Smooth muscle cell (in vitro differentiated cells): ENCODE measurements around the gene KRT6B. TPM values are rescaled to one million over a fixed set of nuclear protein-coding genes. Genes with fewer than 3 reads are reported as not detected.

Source experiments
- DNase-seq: peaks from one replicate; lab custom pipeline; 2025; ENCODE audit not compliant: unreplicated experiment; lab: John Stamatoyannopoulos, UW
- H2AFZ ChIP-seq: fragments of 200-600 bp; sonication (generic); 2 replicates; pipeline ENCODE4 v1.6.0; 2016; ENCODE audit warnings: antibody characterized with exemption, low read depth, mild to moderate bottlenecking
- H3F3A ChIP-seq: fragments of 200-600 bp; sonication (generic); 2 replicates; pipeline ENCODE4 v1.6.0; 2017; ENCODE audit warnings: antibody characterized with exemption, low read depth
- H3K27ac ChIP-seq: fragments of 200-600 bp; sonication (generic); 2 replicates; pipeline ENCODE4 v1.5.1; 2016; ENCODE audit warnings: low read depth, mild to moderate bottlenecking
- H3K27me3 ChIP-seq: fragments of 200-600 bp; sonication (generic); 2 replicates; pipeline ENCODE4 v1.6.1; 2016; ENCODE audit warnings: low read depth, mild to moderate bottlenecking
- H3K36me3 ChIP-seq: fragments of 200-600 bp; sonication (generic); 2 replicates; pipeline ENCODE4 v1.5.1; 2016; ENCODE audit warnings: low read depth
- H3K4me1 ChIP-seq: fragments of 200-600 bp; sonication (generic); 2 replicates; pipeline ENCODE4 v1.5.1; 2016; ENCODE audit warnings: low read depth
- H3K4me2 ChIP-seq: fragments of 200-600 bp; sonication (generic); 2 replicates; pipeline ENCODE4 v1.6.0; 2016; ENCODE audit warnings: mild to moderate bottlenecking
- H3K4me3 ChIP-seq: fragments of 200-600 bp; sonication (generic); 2 replicates; pipeline ENCODE4 v1.5.1; 2016; ENCODE audit warnings: mild to moderate bottlenecking
- H3K79me2 ChIP-seq: fragments of 200-600 bp; sonication (generic); 2 replicates; pipeline ENCODE4 v1.6.0; 2016; ENCODE audit warnings: low read depth, mild to moderate bottlenecking
- H3K9ac ChIP-seq: fragments of 200-600 bp; sonication (generic); 2 replicates; pipeline ENCODE4 v1.6.0; 2016; ENCODE audit warnings: low read depth
- H3K9me3 ChIP-seq: fragments of 200-600 bp; sonication (generic); replicated peaks from 2 replicates; pipeline ENCODE4 v1.5.1; 2016; ENCODE audit warnings: low read depth
- H4K20me1 ChIP-seq: fragments of 200-600 bp; sonication (generic); 2 replicates; pipeline ENCODE4 v1.6.0; 2016; ENCODE audit warnings: low read depth
- CTCF ChIP-seq: fragments of 200-600 bp; sonication (generic); IDR thresholded peaks from 2 replicates; pipeline ENCODE4 v1.5.1; 2017; ENCODE audit warnings: borderline replicate concordance, mild to moderate bottlenecking, antibody characterized with exemption; ENCODE audit not compliant: insufficient read depth, poor library complexity, severe bottlenecking
- WGBS: methylation state at CpG from one replicate; pipeline ENCODE4 v1.1.7; 2016; ENCODE audit warnings: low lambda C conversion rate; 5-methylcytosine and 5-hydroxymethylcytosine counted together
- polyA plus RNA-seq: library from polyadenylated mRNA; unstranded; fragments of >200 nt; fragmentation: Nextera tagmentation; extraction: Ambion mirVana; gene quantifications from 2 replicates; pipeline ENCODE4 v1.2.1, GENCODE V29; 2016
- total RNA-seq: library from RNA; depleted of rRNA; stranded (reverse); fragments of >200 nt; gene quantifications from 2 replicates; pipeline ENCODE4 v1.2.3, GENCODE V29; 2014

KRT6B gene
- total and polyA plus RNA-seq, 2 experiments from 2014 or later, result 248 to 336 TPM

- Histone ChIP-seq H3K4me1 (peaks cover 16% of the 10 kb centered on the region), H3K27me3 (peaks cover 10% of the 10 kb centered on the region), H3K79me2 (no peaks in the 10 kb centered on the region), H3K36me3 (no peaks in the 10 kb centered on the region), H2AFZ (no peak overlapping the region), H3K27ac (no peak overlapping the region), H3K4me2 (no peak overlapping the region), H3F3A (peaks cover 5% of the 10 kb centered on the region), H3K9me3 (no peaks in the 10 kb centered on the region), H4K20me1 (no peaks in the 10 kb centered on the region), H3K4me3 (no peak overlapping the region), H3K9ac (no peak overlapping the region)
- no peak for TF ChIP-seq CTCF
- 96% methylated on average over 6 of the region's 6 CpGs for WGBS
- no peak for DNase-seq
Measured at GRCh38 chr12:52446367-52447045, 5.4 kb downstream of the KRT6B start.

- no peak overlapping the region for H3K4me2 ChIP-seq
- WGBS, result 79% methylated on average over 3 of the region's 3 CpGs
- no peaks in the 10 kb centered on the region for H3K79me2 ChIP-seq
- no peaks in the 10 kb centered on the region for H3K9me3 ChIP-seq
- H3F3A ChIP-seq, result peaks cover 5% of the 10 kb centered on the region
- DNase-seq, result no peak
- TF ChIP-seq CTCF, result no peak
- H3K27ac ChIP-seq, result no peak overlapping the region
- H2AFZ ChIP-seq, result no peak overlapping the region
- no peak overlapping the region for H3K4me3 ChIP-seq
- no peaks in the 10 kb centered on the region for H4K20me1 ChIP-seq
- no peak overlapping the region for H3K9ac ChIP-seq
- H3K36me3 ChIP-seq, result no peaks in the 10 kb centered on the region
- peaks cover 22% of the 10 kb centered on the region for H3K4me1 ChIP-seq
- peaks cover 10% of the 10 kb centered on the region for H3K27me3 ChIP-seq
Measured at GRCh38 chr12:52445876-52446275, 6.1 kb downstream of the KRT6B start.

- Histone ChIP-seq H2AFZ (no peak overlapping the region), H3K27ac (no peak overlapping the region), H3K79me2 (no peaks in the 10 kb centered on the region), H3K4me3 (no peak overlapping the region), H3K27me3 (peaks cover 5% of the 10 kb centered on the region), H3K4me1 (peaks cover 26% of the 10 kb centered on the region), H3K36me3 (no peaks in the 10 kb centered on the region), H3F3A (peaks cover 7% of the 10 kb centered on the region), H3K9me3 (no peaks in the 10 kb centered on the region), H3K9ac (no peak overlapping the region), H3K4me2 (no peak overlapping the region), H4K20me1 (no peaks in the 10 kb centered on the region)
- TF ChIP-seq CTCF, result no peak
- WGBS, result 80% methylated on average over 10 of the region's 10 CpGs
- DNase-seq, result no peak
Measured at GRCh38 chr12:52444647-52445595, 7.0 kb downstream of the KRT6B start.
